Measurements from ENCODE around the gene PCAT6.
"Not testable (repeated sequence)": the region's sequence is repeated elsewhere in the genome, so short reads cannot be mapped to it uniquely, and the experiment has no call there.

The PCAT6 gene

GRCh38 chr1:202807451-202807925 lies 3.3 kb upstream of the PCAT6 start:
- DNase-seq (ENCODE audit: low read depth), result peak; percentile 13

- peak; percentile 84 for DNase-seq (ENCODE audit: low read depth)
These were observed 2.6 kb upstream of the PCAT6 start, which contains the start of gene KDM5B for GRCh38 chr1:202807926-202808757. Gene KDM5B, minus strand, starts transcription at chr1:202808421. Its CDS starts 116 bp downstream, at chr1:202808305.

DNA sequence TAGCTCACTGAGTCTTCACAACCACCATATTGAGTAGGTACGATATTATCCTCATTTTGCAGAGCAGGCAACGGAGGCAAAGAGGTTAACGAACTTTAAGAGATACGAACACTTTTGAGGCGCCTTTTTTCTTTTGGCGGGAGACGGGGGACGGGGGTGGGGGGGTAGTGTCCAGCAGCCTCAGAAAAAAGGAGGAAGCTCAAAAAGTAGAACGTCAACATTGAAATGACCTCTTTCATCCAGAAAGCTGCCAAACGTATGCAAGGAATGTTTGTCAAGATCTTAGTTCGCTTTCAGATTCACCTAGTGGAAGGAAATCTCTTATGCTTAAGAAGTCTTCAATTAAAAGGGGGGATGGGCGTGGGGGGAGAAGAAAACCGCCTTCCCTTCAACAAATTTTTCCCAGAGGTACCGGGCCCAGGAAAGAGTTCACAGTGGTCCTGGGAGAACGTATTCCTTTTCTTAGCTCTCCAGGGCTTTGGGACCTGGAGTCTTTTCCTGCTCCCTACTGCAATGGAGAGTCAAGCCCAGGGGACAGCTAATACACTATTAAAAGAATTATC lies 1.1 kb upstream of the PCAT6 start:
- DNase-seq (ENCODE audit: low read depth), result no peak

DNA sequence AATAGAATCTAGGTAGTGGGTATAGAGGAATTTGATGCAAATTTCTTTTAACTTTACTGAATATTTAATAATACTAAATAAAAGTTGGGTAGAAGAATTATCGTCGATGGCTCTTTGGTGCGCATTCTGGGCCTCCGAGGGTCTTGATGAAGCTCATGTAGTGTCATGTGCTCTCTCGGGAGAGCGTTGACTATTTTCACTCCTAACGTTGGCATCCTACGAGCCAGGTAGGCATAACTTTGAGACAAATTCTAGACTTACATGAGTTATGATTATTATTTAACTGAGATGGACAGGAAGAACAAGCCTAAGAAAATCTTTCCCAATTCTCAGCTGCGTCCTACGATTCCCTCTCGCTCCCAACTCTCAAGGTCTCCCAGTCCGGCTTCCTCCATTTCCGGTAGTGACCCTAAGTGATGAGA lies 550 bp upstream of the PCAT6 start:
- DNase-seq (ENCODE audit: low read depth), result no peak

- no peak for DNase-seq (ENCODE audit: low read depth)
These were observed 782 bp downstream of the PCAT6 start for GRCh38 chr1:202811296-202812175.

- DNase-seq (ENCODE audit: low read depth), result no peak
These were observed 1.6 kb downstream of the PCAT6 start for GRCh38 chr1:202812176-202813026.

DNA sequence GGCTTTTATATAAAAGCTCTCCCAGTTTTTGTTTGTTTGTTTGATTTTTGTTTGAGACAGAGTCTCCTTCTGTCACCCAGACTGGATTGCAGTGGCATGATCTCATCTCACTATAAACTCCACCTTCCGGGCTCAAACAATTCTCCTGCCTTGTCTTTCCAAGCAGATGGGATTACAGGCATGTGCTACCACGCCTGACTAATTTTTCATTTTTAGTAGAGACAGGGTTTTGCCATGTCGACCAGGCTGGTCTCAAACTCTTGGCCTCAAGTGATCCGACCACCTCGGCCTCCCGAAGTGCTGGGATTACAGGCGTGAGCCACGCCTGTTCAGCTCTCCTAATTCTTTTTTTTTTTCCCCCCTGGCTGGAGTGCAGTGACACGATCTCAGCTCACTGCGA lies 4.4 kb downstream of the PCAT6 start:
- DNase-seq (ENCODE audit: low read depth), result no peak

- no peak for DNase-seq (ENCODE audit: low read depth)
These were observed 8.1 kb downstream of the PCAT6 start for GRCh38 chr1:202818819-202819218.

GRCh38 chr1:202821467-202821866 lies 10.7 kb downstream of the PCAT6 start:
- peak; percentile 26 for DNase-seq (ENCODE audit: low read depth)

GRCh38 chr1:202825748-202826147 lies 15.0 kb downstream of the PCAT6 start:
- DNase-seq (ENCODE audit: low read depth), result no peak

- not testable (repeated sequence) for DNase-seq (ENCODE audit: low read depth)
These were observed 18.5 kb downstream of the PCAT6 start for GRCh38 chr1:202829223-202829622.

DNA sequence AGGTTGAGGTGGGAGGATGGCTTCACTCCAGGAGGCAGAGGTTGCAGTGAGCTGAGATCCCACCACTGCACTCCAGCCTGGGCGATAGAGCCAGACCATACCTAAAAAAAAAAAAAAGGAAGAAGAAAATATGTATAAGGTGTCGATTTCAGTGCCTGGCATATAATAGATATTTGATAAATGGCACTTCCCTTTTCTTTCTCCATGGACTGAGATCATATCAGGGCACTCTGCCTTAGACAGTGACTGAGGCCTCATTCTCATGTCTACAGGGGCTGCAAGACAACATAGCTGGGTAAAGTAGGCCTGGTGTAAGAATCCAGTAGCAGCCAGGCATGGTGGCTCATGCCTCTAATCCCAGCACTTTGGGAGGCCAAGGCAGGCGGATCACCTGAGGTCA lies 21.2 kb downstream of the PCAT6 start:
- no peak for DNase-seq (ENCODE audit: low read depth)

- no peak for DNase-seq (ENCODE audit: low read depth)
These were observed 24.2 kb downstream of the PCAT6 start for GRCh38 chr1:202834771-202835547.

- DNase-seq (ENCODE audit: low read depth), result no peak
These were observed 24.9 kb downstream of the PCAT6 start for GRCh38 chr1:202835548-202836072.

DNA sequence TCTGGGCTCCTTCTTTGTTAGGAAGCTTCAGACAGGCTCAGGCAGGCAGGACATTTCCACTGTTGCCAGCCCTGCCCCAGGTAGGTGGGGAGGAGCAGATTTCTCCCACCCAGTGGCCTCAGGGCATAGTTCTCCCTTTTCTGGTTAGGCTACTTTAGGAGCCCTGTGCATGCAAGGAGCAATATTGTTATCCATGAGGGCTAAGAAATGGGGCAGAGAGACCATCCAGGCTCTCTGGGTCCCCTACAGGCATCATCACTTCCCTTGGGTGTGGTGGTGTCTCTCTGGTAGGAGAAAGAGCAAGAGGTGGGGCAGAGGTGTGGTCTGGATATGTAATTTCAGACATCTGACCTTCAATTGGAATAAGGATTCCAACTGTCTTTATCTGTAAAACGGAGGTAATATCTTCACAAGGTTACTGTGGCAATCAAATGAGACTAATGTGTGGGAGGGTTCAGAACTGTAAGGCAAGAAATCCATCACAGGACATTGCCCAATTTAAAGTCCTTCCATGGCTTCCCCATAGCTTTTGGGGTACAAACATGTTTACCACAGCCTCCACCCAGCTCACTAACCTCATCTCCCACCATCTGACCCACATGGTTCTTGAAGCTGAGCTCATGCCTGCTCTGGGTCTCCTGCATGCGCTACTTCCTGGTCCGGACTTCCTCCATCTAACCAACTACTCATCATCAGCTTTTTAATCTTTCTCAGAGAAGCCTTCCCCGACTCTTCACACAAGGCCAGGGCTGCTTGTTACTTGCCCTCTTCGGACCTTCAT lies 26.1 kb downstream of the PCAT6 start:
- no peak for DNase-seq (ENCODE audit: low read depth)

DNA sequence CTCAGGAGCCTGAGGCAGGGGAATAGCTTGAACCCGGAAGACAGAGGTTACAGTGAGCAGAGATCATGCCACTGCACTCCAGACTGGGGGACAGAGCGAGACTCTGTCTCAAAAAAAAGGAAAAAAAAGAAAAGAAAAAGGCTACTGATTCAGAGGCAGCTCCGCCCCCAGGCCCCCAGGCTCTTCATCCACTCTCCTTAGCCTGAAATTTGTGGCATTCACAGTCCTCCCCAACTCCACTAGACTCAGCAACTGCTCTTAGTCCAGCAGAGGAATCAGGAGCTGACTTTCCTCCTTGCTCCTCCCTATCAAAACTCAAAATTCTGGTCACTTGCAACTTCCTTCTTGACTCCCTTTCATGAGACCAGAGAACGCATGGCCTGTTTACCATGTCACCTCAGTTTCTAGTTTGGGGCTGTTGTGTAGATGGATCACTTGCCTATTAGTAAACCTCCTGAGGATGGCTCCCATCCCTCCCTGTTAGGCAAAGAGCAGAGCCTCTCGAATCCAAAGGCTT lies 27.1 kb downstream of the PCAT6 start:
- no peak for DNase-seq (ENCODE audit: low read depth)

DNA sequence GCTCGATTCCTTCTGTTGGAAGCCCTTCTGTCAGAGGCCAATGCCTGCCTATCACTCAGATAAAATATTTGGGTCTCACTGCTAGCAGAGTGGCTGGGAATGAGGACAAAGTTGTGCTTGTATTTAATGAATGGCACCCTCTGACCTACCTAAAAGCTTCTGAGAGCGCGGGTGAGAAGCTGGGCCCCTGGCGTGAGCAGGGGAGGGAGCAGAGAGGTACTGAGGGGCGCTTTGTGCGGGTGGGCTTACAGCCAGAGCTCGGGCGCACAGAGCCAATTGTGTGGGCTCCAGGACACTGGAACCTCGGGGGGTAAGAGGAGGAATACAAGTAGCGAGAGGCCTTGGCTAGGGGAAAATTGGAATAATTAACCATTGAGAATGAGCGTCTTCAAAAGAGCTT lies 32.3 kb downstream of the PCAT6 start:
- DNase-seq (ENCODE audit: low read depth), result no peak

DNA sequence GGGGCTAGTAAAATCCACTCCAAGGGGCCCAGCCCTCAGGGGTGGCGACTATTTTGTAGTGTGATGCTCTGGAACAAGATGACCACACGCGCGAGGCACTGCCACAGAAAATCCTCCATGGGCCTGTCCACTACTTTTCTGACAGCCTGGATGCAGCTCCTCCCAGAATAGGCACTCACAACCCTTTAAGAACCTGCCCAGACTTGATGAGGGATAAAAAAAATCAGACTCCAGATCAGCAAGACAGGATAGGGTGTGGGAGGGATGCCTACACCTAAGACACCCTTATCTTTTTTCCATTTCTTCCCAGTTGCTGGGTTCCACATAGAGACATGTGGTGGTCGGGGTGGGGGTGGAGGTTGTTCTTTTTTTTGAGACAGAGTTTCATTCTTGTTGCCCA lies 33.5 kb downstream of the PCAT6 start:
- no peak for DNase-seq (ENCODE audit: low read depth)

DNA sequence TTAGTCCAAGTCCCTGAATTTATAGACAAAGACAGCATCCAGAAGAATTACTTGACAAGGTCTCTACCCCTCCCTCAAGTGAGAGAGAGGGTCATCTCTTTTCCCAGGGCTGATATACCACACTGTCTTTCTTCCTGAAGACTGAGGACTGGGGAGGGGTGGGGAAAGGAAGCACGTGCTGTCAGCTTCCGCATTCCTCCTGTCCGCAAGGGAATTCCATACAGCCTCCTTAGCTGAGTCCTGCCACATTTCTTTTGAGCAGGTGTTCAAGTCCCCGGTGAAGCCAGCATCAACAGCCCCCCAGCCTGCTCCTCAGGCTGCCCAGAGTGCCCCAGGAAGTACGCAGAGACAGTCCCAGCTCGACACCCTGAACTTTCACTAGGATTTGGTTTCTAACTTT lies 34.2 kb downstream of the PCAT6 start:
- no peak for DNase-seq (ENCODE audit: low read depth)

GRCh38 chr1:202848191-202848542 lies 37.4 kb downstream of the PCAT6 start:
- DNase-seq (ENCODE audit: low read depth), result no peak

Measured in fibroblast of gingiva (primary cell).